Activated B cell treated with CpG ODN at 0.5 μM for 24 hours (primary cell): ENCODE results near the gene ABCG4. TPM values are rescaled to one million over a fixed set of nuclear protein-coding genes. Genes with fewer than 3 reads are reported as not detected.
A peak's percentile ranks its signal among the peaks of the same experiment; 100 is the strongest.

Experiments
- ATAC-seq: fragments of 200-7000 bp; cut with Tn5 transposase; one replicate; pipeline ENCODE4 v1.10.0; 2021; ENCODE audit warnings: low read depth, mild to moderate bottlenecking, moderate library complexity
- CTCF ChIA-PET: fragments of 350-600 bp; sonication (Branson Sonifier 250); formaldehyde crosslinking; loops from one replicate; lab custom pipeline; 2021; ENCODE audit warnings: antibody characterized with exemption; lab: Charles Lee
- POLR2A ChIA-PET: fragments of 350-600 bp; sonication (Branson Sonifier 250); formaldehyde crosslinking; loops from one replicate; lab custom pipeline; 2021; ENCODE audit warnings: antibody characterized with exemption; lab: Charles Lee
- DNase-seq: peaks from one replicate; pipeline ENCODE4 v3.0.0; 2022
- H3K27ac Mint-ChIP-seq: one replicate; pipeline ENCODE4 v1.8.0; 2020; ENCODE audit warnings: mixed read lengths
- H3K27me3 Mint-ChIP-seq: one replicate; pipeline ENCODE4 v1.8.0; 2021; ENCODE audit warnings: mixed read lengths
- H3K36me3 Mint-ChIP-seq: one replicate; pipeline ENCODE4 v1.8.0; 2021; ENCODE audit warnings: low read depth, mixed read lengths
- H3K4me1 Mint-ChIP-seq: one replicate; pipeline ENCODE4 v1.8.0; 2021; ENCODE audit warnings: mixed read lengths
- H3K4me3 Mint-ChIP-seq: one replicate; pipeline ENCODE4 v1.8.0; 2020; ENCODE audit warnings: mild to moderate bottlenecking, mixed read lengths
- H3K9me3 Mint-ChIP-seq: one replicate; pipeline ENCODE4 v1.8.0; 2020; ENCODE audit warnings: mixed read lengths
- intact Hi-C: fragments of 100-400 bp; cut with micrococcal nuclease; formaldehyde crosslinking; loops from one replicate; pipeline ENCODE4 v1.15.1; 2024
- total RNA-seq: library from RNA; stranded (reverse); gene quantifications from 2 replicates; pipeline ENCODE4 v1.2.3, GENCODE V29; 2022
- TF ChIP-seq, protein P1 (sequence below): fragments of 200-600 bp; IDR thresholded peaks from one replicate; pipeline ENCODE4 v1.8.0; 2022; ENCODE audit warnings: antibody characterized with exemption, mild to moderate bottlenecking

Gene ABCG4
- total RNA-seq, 1 donor from 2014 or later: not detected

DNA sequence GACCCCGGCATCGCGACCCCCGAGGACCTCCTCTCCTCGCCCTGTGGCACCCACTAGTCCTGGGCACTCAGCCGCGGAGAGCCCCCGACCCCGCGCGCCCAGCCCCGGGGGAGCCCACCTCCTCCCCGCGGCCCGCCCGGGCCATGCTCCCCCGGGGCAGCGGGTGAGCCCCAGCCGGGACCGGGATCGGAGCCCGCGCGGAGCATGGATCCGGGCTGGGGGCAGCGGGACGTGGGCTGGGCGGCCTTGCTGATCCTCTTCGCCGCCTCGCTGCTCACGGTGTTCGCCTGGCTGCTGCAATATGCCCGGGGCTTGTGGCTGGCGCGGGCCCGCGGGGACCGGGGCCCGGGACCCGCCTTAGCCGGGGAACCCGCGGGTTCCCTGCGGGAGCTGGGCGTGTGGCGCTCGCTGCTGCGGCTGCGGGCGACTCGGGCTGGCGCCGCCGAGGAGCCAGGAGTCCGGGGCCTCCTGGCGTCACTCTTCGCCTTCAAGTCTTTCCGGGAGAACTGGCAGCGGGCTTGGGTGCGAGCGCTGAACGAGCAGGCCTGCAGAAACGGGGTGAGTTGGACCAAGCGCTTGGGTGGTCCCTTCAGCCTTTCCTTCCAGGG is 41.2 kb upstream of the ABCG4 start:
- intact Hi-C loops: loop anchor here (1.0 kb wide), 3 partner anchors 12 to 109 kb away; partner anchors contain the start of genes CENATAC and HINFP
- Mint-ChIP-seq H3K27me3 (no peaks in the 10 kb centered on the region), H3K9me3 (no peaks in the 10 kb centered on the region), H3K27ac (peak overlapping the region; percentile 21), H3K4me1 (peaks cover 34% of the 10 kb centered on the region), H3K36me3 (peaks cover 19% of the 10 kb centered on the region), H3K4me3 (peak overlapping the region; percentile 88)
- ChIA-PET POLR2A (interaction anchor here (0.6 to 3.4 kb wide), 15 partner anchors 10 to 316 kb away, joined by 3 to 45 read pairs (median 6); partner anchors contain the start of genes CBL, CENATAC, HINFP and HMBS), CTCF (interaction anchor here (1.1 to 1.2 kb wide), 2 partner anchors 97 to 98 kb away, joined by 3 to 5 read pairs; partner anchors contain the start of gene CBL)
- TF ChIP-seq, protein P1, sequence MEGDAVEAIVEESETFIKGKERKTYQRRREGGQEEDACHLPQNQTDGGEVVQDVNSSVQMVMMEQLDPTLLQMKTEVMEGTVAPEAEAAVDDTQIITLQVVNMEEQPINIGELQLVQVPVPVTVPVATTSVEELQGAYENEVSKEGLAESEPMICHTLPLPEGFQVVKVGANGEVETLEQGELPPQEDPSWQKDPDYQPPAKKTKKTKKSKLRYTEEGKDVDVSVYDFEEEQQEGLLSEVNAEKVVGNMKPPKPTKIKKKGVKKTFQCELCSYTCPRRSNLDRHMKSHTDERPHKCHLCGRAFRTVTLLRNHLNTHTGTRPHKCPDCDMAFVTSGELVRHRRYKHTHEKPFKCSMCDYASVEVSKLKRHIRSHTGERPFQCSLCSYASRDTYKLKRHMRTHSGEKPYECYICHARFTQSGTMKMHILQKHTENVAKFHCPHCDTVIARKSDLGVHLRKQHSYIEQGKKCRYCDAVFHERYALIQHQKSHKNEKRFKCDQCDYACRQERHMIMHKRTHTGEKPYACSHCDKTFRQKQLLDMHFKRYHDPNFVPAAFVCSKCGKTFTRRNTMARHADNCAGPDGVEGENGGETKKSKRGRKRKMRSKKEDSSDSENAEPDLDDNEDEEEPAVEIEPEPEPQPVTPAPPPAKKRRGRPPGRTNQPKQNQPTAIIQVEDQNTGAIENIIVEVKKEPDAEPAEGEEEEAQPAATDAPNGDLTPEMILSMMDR: no peak
- no peak for DNase-seq
- peak; percentile 15 for ATAC-seq

DNA sequence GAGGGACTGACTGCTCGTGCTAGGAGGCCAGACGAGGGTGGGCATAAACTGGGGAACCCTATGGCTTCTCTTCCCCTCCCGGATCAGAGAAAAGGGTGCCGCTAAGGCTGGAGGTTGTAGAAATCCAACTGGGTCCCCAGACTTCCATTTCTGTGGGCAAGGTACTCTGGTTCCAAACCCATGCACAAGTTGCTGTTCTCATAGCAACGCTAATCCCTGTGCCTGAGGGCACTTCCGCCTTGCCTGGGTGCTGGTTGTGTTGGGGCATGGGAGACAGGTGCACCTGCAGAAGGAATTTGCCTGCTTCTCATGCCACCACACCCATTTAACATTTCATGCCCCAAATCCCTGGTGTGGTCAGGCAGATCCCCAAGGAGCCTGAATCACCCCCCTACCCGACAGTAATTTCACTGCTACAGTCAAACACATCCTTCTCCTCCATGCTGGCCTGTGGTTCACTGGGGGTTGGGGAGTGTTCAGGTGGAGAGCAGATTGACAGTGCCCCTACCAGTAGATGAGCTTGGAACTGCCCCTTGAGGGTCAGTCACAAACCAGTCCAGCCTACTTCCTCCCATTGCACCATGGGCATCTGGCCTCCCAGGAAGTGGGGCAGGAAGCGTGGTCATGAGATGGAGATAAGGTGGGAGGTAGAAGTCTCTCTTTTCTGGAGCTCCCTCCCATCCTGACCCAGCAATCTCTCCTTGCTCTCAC is 40.6 kb upstream of the ABCG4 start:
- Mint-ChIP-seq H3K9me3 (no peaks in the 10 kb centered on the region), H3K27ac (peak overlapping the region; percentile 21), H3K36me3 (peaks cover 25% of the 10 kb centered on the region), H3K27me3 (no peaks in the 10 kb centered on the region), H3K4me1 (peaks cover 29% of the 10 kb centered on the region), H3K4me3 (peak overlapping the region; percentile 82)
- POLR2A ChIA-PET: interaction anchor here (0.5 to 3.4 kb wide), 6 partner anchors 12 to 108 kb away, joined by 3 to 45 read pairs (median 6); partner anchors contain the start of genes CBL, HINFP and VPS11
- TF ChIP-seq, protein P1: no peak
- CTCF ChIA-PET: interaction anchor here (1.1 kb wide), 1 partner anchor 9 kb away, joined by 3 read pairs; no protein-coding TSS in a partner anchor
- no peak for ATAC-seq
- DNase-seq: no peak
- intact Hi-C loops: no loop called here

DNA sequence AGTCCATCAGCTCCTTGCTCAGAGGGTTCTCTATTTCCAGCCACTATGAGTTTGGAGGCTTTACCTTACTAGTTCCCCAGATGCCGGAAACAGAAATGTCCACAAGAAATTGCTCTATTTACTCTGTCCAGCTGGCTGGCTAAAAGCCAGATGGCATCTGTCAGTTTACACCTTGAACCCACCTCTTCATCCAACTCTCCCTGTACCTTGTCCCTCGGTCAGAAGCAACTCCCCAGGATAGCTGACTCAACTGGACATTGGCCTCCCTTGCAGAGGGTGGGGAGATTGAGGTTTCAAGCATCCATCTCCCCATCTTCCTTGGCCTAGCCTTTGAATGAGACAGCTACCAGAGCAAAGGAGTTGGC is 40.0 kb upstream of the ABCG4 start:
- H3K9me3 Mint-ChIP-seq: no peaks in the 10 kb centered on the region
- POLR2A ChIA-PET: interaction anchor here (0.5 to 2.3 kb wide), 5 partner anchors 12 to 61 kb away, joined by 3 to 18 read pairs (median 4); partner anchors contain the start of genes HINFP and VPS11
- intact Hi-C loops: no loop called here

DNA sequence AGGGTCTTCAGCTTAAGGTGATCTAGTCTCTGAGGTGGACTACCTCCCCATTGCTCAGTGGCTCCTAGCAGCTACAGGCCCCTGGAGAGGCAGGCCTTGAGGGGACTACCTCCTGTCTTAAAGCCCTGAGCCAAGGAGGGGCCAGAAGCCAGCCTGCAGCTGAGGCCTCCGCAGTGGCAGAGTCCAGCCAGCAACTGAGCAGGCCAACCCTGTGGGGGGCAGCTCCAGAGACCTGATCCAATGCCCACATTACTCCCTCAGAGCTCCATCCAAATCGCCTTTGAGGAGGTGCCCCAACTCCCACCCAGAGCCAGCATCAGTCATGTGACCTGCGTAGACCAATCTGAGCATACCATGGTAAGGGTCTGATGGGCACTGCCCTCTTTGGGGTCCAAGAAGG is 39.0 kb upstream of the ABCG4 start:
- ChIA-PET POLR2A (interaction anchor here (0.5 to 2.3 kb wide), 6 partner anchors 11 to 291 kb away, joined by 3 to 18 read pairs (median 4); partner anchors contain the start of genes CXCR5, HINFP and VPS11), CTCF (no interaction called here)
- ATAC-seq (no peak), DNase-seq (no peak)
- peaks cover 34% of the 10 kb centered on the region for H3K36me3 Mint-ChIP-seq
- intact Hi-C loops: no loop called here
- H3K27me3 Mint-ChIP-seq: no peaks in the 10 kb centered on the region
- H3K27ac Mint-ChIP-seq: no peak overlapping the region
- TF ChIP-seq, protein P1: no peak
- no peak overlapping the region for H3K4me3 Mint-ChIP-seq
- H3K9me3 Mint-ChIP-seq: no peaks in the 10 kb centered on the region
- peaks cover 26% of the 10 kb centered on the region for H3K4me1 Mint-ChIP-seq

More for the DNA sequence above, 40.0 kb upstream of the ABCG4 start:
- CTCF ChIA-PET: interaction anchor here (1.1 kb wide), 1 partner anchor 9 kb away, joined by 3 read pairs; no protein-coding TSS in a partner anchor
- no peak overlapping the region for H3K27ac Mint-ChIP-seq
- peaks cover 30% of the 10 kb centered on the region for H3K36me3 Mint-ChIP-seq
- DNase-seq (no peak), ATAC-seq (no peak)
- H3K4me1 Mint-ChIP-seq: peaks cover 26% of the 10 kb centered on the region
- no peaks in the 10 kb centered on the region for H3K27me3 Mint-ChIP-seq
- H3K4me3 Mint-ChIP-seq: peak overlapping the region; percentile 82
- TF ChIP-seq, protein P1: no peak

DNA sequence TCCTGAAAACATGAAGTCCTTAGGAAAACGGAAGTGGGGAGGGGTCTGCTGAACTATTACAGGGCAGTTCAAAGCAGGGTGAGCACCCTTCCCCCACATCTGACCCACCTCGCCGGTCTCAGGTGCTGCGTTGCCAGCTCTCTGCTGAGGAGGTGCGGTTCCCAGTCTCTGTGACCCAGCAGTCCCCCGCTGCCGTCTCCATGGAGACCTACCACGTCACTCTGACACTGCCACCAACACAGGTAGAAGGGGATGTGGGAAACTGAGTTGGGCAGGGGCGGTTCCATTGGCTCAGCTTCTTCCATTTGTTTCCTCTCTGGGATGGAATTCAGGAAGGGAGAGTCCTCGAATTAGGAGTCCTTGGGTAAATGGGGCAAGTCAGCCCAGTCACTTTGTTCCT is 38.4 kb upstream of the ABCG4 start:
- ATAC-seq: no peak
- POLR2A ChIA-PET: interaction anchor here (0.5 to 2.3 kb wide), 2 partner anchors 15 to 227 kb away, joined by 4 to 7 read pairs; partner anchors contain the start of gene CXCR5
- Mint-ChIP-seq H3K4me1 (peaks cover 29% of the 10 kb centered on the region), H3K4me3 (no peak overlapping the region), H3K9me3 (no peaks in the 10 kb centered on the region), H3K27ac (no peak overlapping the region), H3K27me3 (no peaks in the 10 kb centered on the region), H3K36me3 (peaks cover 38% of the 10 kb centered on the region)
- TF ChIP-seq, protein P1: no peak
- CTCF ChIA-PET: no interaction called here
- intact Hi-C loops: no loop called here
- DNase-seq: no peak
